ENCODE results near the gene CMIP.

DNA sequence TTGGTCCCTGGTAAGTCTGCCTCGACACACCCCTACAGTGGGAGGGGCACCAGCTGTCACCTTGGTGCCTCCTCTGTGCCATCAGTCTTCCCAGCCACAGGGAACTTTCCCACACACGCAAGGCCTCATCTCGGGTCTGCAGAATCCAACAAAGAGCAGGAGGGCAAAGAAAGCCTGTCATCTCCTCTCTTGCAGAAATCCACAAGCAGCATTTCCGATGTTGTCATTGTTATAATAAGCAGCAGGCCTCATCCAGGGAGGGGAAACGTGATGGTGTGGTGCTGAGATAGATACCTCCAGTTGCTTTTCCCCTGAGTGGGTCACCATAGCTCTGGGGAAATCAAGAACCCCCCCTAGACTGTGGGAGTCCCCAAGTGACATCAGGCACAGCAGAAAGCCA is 110.4 kb downstream of the CMIP start:
- TF ChIP-seq EZH2 (IDR thresholded peaks at IDR 0.05; ENCODE audit: borderline replicate concordance, insufficient read depth, low read length, poor library complexity, severe bottlenecking) (no peak), POLR2AphosphoS5 (IDR thresholded peaks at IDR 0.05) (no peak), CTCF (IDR thresholded peaks at IDR 0.05; ENCODE audit: poor library complexity, severe bottlenecking) (no peak), RAD21 (conservative IDR thresholded peaks at IDR 0.05) (no peak), EP300 (conservative IDR thresholded peaks at IDR 0.05; ENCODE audit: poor library complexity, severe bottlenecking) (no peak), TAF1 (IDR thresholded peaks at IDR 0.05; ENCODE audit: low read depth) (no peak)
